Breast epithelium (tissue), 4 donors: ENCODE results near the gene ZP2. TPM values are rescaled to one million over a fixed set of nuclear protein-coding genes. Genes with fewer than 3 reads are reported as not detected.

Experiments
- DNase-seq, 2 donors: peaks; one replicate each; pipeline ENCODE4 v3.0.0-alpha.2; 2019; ENCODE audit warnings: low spot score in 2 of 2
- H3K27ac ChIP-seq, 2 donors: fragments of 200-600 bp; sonication (generic) in 1 of 2; one replicate each; pipeline ENCODE4 v1.5.1; 2016 to 2019; ENCODE audit warnings: mild to moderate bottlenecking in 1 of 2
- H3K27me3 ChIP-seq, 2 donors: fragments of 200-600 bp; sonication (generic) in 1 of 2; one replicate each; pipeline versions ENCODE4 v1.5.1 to v1.6.0; 2017 to 2019; ENCODE audit warnings: control low read depth in 1 of 2, mild to moderate bottlenecking in 1 of 2
- H3K36me3 ChIP-seq: fragments of 200-600 bp; one replicate; pipeline ENCODE4 v1.5.1; 2019
- H3K4me1 ChIP-seq, 2 donors: fragments of 200-600 bp; sonication (generic); one replicate each; pipeline ENCODE4 v1.5.1; 2016 to 2019; ENCODE audit warnings: control low read depth in 1 of 2
- H3K4me3 ChIP-seq, 3 donors: fragments of 200-600 bp; sonication (generic); 1 replicate in 2 of 3; 2 replicates in 1 of 3; pipeline ENCODE4 v1.5.1; 2016 to 2019; ENCODE audit warnings: mild to moderate bottlenecking in 3 of 3, moderate library complexity in 2 of 3
- H3K9me3 ChIP-seq, 2 donors: fragments of 200-600 bp; sonication (generic) in 1 of 2; one replicate each; pipeline ENCODE4 v1.5.1; 2016 to 2019; ENCODE audit warnings: control low read depth in 1 of 2
- POLR2A ChIP-seq: fragments of 450-650 bp; IDR thresholded peaks from one replicate; pipeline ENCODE4 v1.6.1; 2016; ENCODE audit warnings: antibody characterized with exemption, mild to moderate bottlenecking, moderate library complexity
- POLR2AphosphoS5 ChIP-seq, 3 donors: sonication (generic); formaldehyde crosslinking; IDR thresholded peaks; one replicate each; pipeline ENCODE4 v1.6.1; 2017; ENCODE audit warnings: antibody characterized with exemption in 3 of 3
- intact Hi-C: fragments of 100-400 bp; cut with DNase I; formaldehyde crosslinking; loops from one replicate; pipeline ENCODE4 v1.15.1; 2023; ENCODE audit warnings: low total_unique reads
- total RNA-seq, 3 donors: library from RNA; depleted of rRNA; stranded (reverse); fragments of >200 nt; gene quantifications; one replicate each; pipeline ENCODE4 v1.1.0, GENCODE V29; 2016
- TF ChIP-seq, protein P1 (sequence below), 3 donors: fragments of 450-650 bp; IDR thresholded peaks; one replicate each; pipeline ENCODE4 v1.5.1; 2016 to 2017; ENCODE audit warnings: antibody characterized with exemption in 3 of 3, mild to moderate bottlenecking in 3 of 3, moderate library complexity in 3 of 3

ZP2 gene
- total RNA-seq, 3 donors from 2014 or later = not detected

DNA sequence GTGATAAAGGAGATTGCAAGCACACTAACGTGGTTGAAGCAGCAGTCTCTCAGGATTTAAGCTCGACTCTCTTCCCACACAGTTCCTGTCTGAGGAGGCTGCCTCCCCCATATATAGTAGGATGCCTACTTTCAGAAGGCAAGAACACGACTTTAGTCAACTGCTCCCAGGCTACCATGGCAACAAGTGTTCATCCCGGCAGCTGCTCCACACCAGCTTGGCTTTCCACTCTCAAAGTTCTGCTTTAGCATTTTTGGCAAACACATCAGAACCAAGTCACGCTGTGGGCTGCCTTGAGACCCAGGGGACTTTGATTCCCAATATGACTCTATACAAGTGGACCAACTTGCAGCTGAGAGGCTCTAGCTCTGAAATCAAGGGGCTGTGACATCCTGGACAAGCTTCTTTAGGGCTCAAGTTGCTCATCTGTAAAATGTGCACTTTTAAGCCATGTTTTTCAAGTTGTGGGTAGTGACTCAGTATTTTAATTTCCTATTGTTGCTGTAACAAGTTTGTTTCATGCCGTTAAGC, 16.5 kb downstream of the ZP2 start:
- intact Hi-C loops = no loop called here
- DNase-seq = no peak
- H3K9me3 ChIP-seq = no peaks in the 10 kb centered on the region
- no peaks in the 10 kb centered on the region for H3K27me3 ChIP-seq
- no peak overlapping the region for H3K27ac ChIP-seq
- H3K36me3 ChIP-seq = no peaks in the 10 kb centered on the region
- H3K4me1 ChIP-seq = no peaks in the 10 kb centered on the region
- no peak overlapping the region for H3K4me3 ChIP-seq
- no peak for TF ChIP-seq POLR2AphosphoS5 (IDR thresholded peaks at IDR 0.05)
- TF ChIP-seq, protein P1, sequence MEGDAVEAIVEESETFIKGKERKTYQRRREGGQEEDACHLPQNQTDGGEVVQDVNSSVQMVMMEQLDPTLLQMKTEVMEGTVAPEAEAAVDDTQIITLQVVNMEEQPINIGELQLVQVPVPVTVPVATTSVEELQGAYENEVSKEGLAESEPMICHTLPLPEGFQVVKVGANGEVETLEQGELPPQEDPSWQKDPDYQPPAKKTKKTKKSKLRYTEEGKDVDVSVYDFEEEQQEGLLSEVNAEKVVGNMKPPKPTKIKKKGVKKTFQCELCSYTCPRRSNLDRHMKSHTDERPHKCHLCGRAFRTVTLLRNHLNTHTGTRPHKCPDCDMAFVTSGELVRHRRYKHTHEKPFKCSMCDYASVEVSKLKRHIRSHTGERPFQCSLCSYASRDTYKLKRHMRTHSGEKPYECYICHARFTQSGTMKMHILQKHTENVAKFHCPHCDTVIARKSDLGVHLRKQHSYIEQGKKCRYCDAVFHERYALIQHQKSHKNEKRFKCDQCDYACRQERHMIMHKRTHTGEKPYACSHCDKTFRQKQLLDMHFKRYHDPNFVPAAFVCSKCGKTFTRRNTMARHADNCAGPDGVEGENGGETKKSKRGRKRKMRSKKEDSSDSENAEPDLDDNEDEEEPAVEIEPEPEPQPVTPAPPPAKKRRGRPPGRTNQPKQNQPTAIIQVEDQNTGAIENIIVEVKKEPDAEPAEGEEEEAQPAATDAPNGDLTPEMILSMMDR (IDR thresholded peaks at IDR 0.05) = no peak
- TF ChIP-seq POLR2A = no peak

DNA sequence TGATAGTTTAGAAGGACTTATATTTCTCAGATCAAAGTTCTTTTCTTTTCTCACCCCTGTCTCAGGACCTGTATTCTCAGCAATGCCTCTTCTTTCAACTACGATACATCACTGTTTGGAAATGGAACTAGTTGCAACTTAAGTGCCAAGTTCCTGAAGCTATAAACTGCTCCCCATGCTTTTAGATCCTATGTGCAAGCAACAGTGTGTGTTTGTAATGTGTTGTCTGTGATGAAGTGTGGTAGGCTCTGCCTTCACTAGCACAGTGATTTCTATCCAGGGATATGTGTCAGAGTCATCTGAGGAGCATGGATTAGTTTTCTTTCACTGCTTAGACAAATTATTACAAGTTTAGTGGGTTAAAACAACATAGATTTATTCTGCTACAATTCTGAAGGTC, 18.4 kb downstream of the ZP2 start:
- no peak for DNase-seq
- H3K27me3 ChIP-seq = no peaks in the 10 kb centered on the region
- TF ChIP-seq POLR2A (no peak), POLR2AphosphoS5 (IDR thresholded peaks at IDR 0.05) (no peak)
- TF ChIP-seq, protein P1 (IDR thresholded peaks at IDR 0.05) = no peak
- no peaks in the 10 kb centered on the region for H3K4me1 ChIP-seq
- no peak overlapping the region for H3K4me3 ChIP-seq
- H3K36me3 ChIP-seq = no peaks in the 10 kb centered on the region
- intact Hi-C loops = no loop called here
- no peaks in the 10 kb centered on the region for H3K9me3 ChIP-seq
- H3K27ac ChIP-seq = no peak overlapping the region

DNA sequence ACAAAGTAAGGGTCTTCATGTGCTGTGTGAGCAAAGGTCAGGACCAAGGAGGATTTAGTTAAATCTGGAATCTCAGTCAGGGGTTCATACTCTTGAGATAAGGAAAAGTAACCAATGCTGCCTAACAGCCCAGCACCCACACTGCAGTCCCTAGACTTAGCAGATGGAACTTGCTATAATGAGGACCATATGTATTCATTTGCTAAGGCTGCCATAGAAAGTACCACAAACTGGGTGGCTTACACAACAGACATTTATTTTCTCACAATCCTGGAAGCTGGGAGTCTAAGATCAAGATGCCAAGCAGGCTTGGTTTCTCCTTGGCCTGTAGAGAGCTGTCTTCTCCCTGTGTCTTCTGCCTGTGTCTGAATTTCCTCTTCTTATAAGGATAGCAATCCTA, 20.8 kb downstream of the ZP2 start:
- TF ChIP-seq POLR2A = no peak
- TF ChIP-seq POLR2AphosphoS5 (IDR thresholded peaks at IDR 0.05) = no peak
- TF ChIP-seq, protein P1 (IDR thresholded peaks at IDR 0.05) = no peak
- no peak for DNase-seq
- H3K9me3 ChIP-seq = no peaks in the 10 kb centered on the region
- no peak overlapping the region for H3K4me3 ChIP-seq
- H3K27ac ChIP-seq = no peak overlapping the region
- intact Hi-C loops = no loop called here
- H3K27me3 ChIP-seq = no peaks in the 10 kb centered on the region
- no peaks in the 10 kb centered on the region for H3K36me3 ChIP-seq
- no peaks in the 10 kb centered on the region for H3K4me1 ChIP-seq

DNA sequence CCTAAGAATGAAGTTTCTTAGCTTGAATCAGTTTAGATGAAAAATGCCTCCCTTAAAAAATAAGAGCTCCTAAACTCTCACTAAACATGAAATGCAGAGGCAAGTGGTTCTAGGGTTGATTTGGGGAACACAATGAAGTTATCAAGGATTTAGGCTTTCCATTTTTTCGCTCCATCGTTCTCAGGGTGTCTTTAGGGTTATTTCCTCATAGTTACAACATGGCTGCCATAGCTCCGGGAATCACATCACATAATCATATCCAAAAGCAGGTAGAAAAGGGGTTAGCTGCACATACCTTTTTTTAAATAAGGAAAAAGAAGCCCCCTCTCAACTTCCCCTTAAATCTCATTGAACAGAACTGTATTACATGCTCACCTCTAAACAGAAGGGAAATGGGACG, 21.4 kb downstream of the ZP2 start:
- DNase-seq = no peak
- intact Hi-C loops = no loop called here
- Histone ChIP-seq H3K4me1 (no peaks in the 10 kb centered on the region), H3K9me3 (no peaks in the 10 kb centered on the region), H3K4me3 (no peak overlapping the region), H3K27me3 (no peaks in the 10 kb centered on the region), H3K27ac (no peak overlapping the region), H3K36me3 (no peaks in the 10 kb centered on the region)
- no peak for TF ChIP-seq POLR2A
- no peak for TF ChIP-seq POLR2AphosphoS5 (IDR thresholded peaks at IDR 0.05)
- TF ChIP-seq, protein P1 (IDR thresholded peaks at IDR 0.05) = no peak

DNA sequence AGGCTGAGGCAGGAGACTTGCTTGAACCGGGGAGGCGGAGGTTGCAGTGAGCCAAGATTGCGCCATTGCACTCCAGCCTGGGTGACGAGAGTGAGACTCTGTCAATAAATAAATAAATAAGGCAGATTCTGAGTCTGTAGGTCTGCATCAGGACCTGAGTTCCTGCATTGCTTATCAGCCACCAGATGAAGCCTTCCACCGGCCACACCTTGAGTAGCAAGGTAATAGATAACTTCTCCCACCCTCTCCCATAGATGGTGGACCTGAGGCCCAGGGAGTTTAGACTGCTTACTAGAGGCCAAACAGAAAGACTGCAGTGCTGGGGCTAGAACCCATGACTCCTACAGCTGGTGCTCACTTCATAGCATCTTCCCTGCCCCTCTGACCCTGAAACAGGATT, 22.1 kb downstream of the ZP2 start:
- no peaks in the 10 kb centered on the region for H3K36me3 ChIP-seq
- no peaks in the 10 kb centered on the region for H3K27me3 ChIP-seq
- H3K9me3 ChIP-seq = no peaks in the 10 kb centered on the region
- TF ChIP-seq POLR2A = no peak
- TF ChIP-seq, protein P1 (IDR thresholded peaks at IDR 0.05) = no peak
- no peak for TF ChIP-seq POLR2AphosphoS5 (IDR thresholded peaks at IDR 0.05)
- no peaks in the 10 kb centered on the region for H3K4me1 ChIP-seq
- DNase-seq = no peak
- intact Hi-C loops = no loop called here
- no peak overlapping the region for H3K27ac ChIP-seq
- H3K4me3 ChIP-seq = no peak overlapping the region
